ENCODE data around the gene PACRG. TPM values are rescaled to one million over a fixed set of nuclear protein-coding genes. Genes with fewer than 3 reads are reported as not detected.

Gene PACRG
- total and polyA plus RNA-seq, 2 of the 8 experiments (the other 6 are each of a cell fraction or from before 2014, with no cell fraction given) = 0.44 to 0.54 TPM

GRCh38 chr6:163290545-163291274 is 562.9 kb downstream of the PACRG start:
- H3K14ac ChIP-seq (ENCODE audit: insufficient read length) = no peak overlapping the region
- ChIA-PET CTCF (ENCODE audit: partially characterized antibody) (no interaction called here), POLR2A (ENCODE audit: partially characterized antibody) (no interaction called here)
- no peak overlapping the region for H2BK15ac ChIP-seq (ENCODE audit: low read length)
- H2AFZ ChIP-seq (ENCODE audit: low read length) = no peak overlapping the region
- H4K91ac ChIP-seq (replicated peaks; ENCODE audit: insufficient read length, low read length) = no peak overlapping the region
- no peak overlapping the region for H2BK20ac ChIP-seq (ENCODE audit: low read length)
- H3K4me2 ChIP-seq (ENCODE audit: insufficient read depth in 1 of 2, low read depth in 2 of 2, low read length in 2 of 2) = no peak overlapping the region
- H3K4ac ChIP-seq (replicated peaks; ENCODE audit: insufficient read length, low read depth, low read length) = no peak overlapping the region
- no peak overlapping the region for H3K56ac ChIP-seq (replicated peaks; ENCODE audit: insufficient read length, low read depth, low read length)
- H4K20me1 ChIP-seq (replicated peaks in 1 of 2; ENCODE audit: control insufficient read depth in 1 of 2, insufficient read depth in 2 of 2, low read length in 2 of 2) = no peaks in the 10 kb centered on the region
- FAIRE-seq (no peak), DNase-seq (ENCODE audit: low read depth in 1 of 2, low spot score in 2 of 2) (no peak)
- H4K5ac ChIP-seq (ENCODE audit: insufficient read length, low read depth, low read length) = no peak overlapping the region
- no peak overlapping the region for H2BK12ac ChIP-seq (ENCODE audit: low read depth, low read length)
- no peak overlapping the region for H2AK5ac ChIP-seq (ENCODE audit: low read depth, low read length)
- no peak overlapping the region for H3K4me3 ChIP-seq (ENCODE audit: extremely low read depth in 1 of 4, insufficient read depth in 2 of 4, low read depth in 3 of 4, low read length in 4 of 4)
- H3K36me3 ChIP-seq (ENCODE audit: control insufficient read depth in 2 of 4, insufficient read depth in 4 of 4, low read length in 3 of 4) = no peaks in the 10 kb centered on the region
- H3K4me1 ChIP-seq (replicated peaks in 1 of 4; ENCODE audit: control insufficient read depth in 3 of 4, insufficient read depth in 4 of 4, low read length in 3 of 4) = no peaks in the 10 kb centered on the region; a peak in 1 of 7 replicates
- H3K23me2 ChIP-seq (ENCODE audit: low read depth, low read length) = no peaks in the 10 kb centered on the region
- WGBS, 2 experiments (ENCODE audit: extremely low coverage in 1 of 2, insufficient coverage in 1 of 2, insufficient read length in 1 of 2, insufficient replicate concordance in 2 of 2, low coverage in 1 of 2, low lambda C conversion rate in 2 of 2, missing lambda C conversion rate in 1 of 2) = 89% methylated on average over 20 of the region's 22 CpGs; no CpG with 5 or more reads in 1 of the 2 experiments
- H3K23ac ChIP-seq (ENCODE audit: insufficient read length) = no peak overlapping the region
- H3K79me1 ChIP-seq (ENCODE audit: low read depth, low read length) = no peaks in the 10 kb centered on the region
- no peaks in the 10 kb centered on the region for H3K9me3 ChIP-seq (ENCODE audit: insufficient read depth in 2 of 2, low read depth in 1 of 2, low read length in 1 of 2)
- H3K9ac ChIP-seq (replicated peaks in 1 of 4; ENCODE audit: extremely low read depth in 1 of 4, low read depth in 3 of 4, low read length in 3 of 4) = no peak overlapping the region
- no peak overlapping the region for H3K18ac ChIP-seq (ENCODE audit: extremely low read depth, low read length)
- no peaks in the 10 kb centered on the region for H3K27me3 ChIP-seq (replicated peaks in 1 of 4; ENCODE audit: control insufficient read depth in 3 of 4, extremely low read depth in 1 of 4, insufficient read depth in 3 of 4, low read length in 3 of 4)
- H3K27ac ChIP-seq (ENCODE audit: low read depth, low read length) = no peak overlapping the region
- no peak overlapping the region for H2BK5ac ChIP-seq (ENCODE audit: low read depth, low read length)
- H2BK120ac ChIP-seq (replicated peaks; ENCODE audit: low read depth, low read length) = no peak overlapping the region
- H4K8ac ChIP-seq (ENCODE audit: extremely low read depth, insufficient read depth, low read length) = no peak overlapping the region
- H3K79me2 ChIP-seq (ENCODE audit: control insufficient read depth in 1 of 2, insufficient read depth in 2 of 2, low read length in 2 of 2) = no peaks in the 10 kb centered on the region
- TF ChIP-seq TAF1 (IDR thresholded peaks at IDR 0.05; ENCODE audit: low read depth, low read length) (no peak), EGR1 (IDR thresholded peaks at IDR 0.05; ENCODE audit: borderline replicate concordance, low read depth, low read length) (no peak), HDAC6 (IDR thresholded peaks at IDR 0.05; ENCODE audit: low read depth, low read length) (no peak), ASH2L (IDR thresholded peaks at IDR 0.05; ENCODE audit: low read length) (no peak), USF2 (IDR thresholded peaks at IDR 0.05; ENCODE audit: low read length) (no peak), SIN3A (conservative IDR thresholded peaks at IDR 0.05 in 1 of 2, IDR thresholded peaks at IDR 0.05 in 1 of 2; ENCODE audit: low read depth in 1 of 2, low read length in 2 of 2) (no peak), CREB1 (IDR thresholded peaks at IDR 0.05) (no peak), RFX5 (IDR thresholded peaks at IDR 0.05; ENCODE audit: borderline replicate concordance, low read depth, low read length) (no peak), CTCF (IDR thresholded peaks at IDR 0.05; ENCODE audit: control extremely low read depth in 1 of 3, insufficient read depth in 1 of 3, low read depth in 1 of 3, low read length in 3 of 3) (no peak), TCF12 (IDR thresholded peaks at IDR 0.05; ENCODE audit: low read depth, low read length) (no peak)
